ENCODE measurements around the gene GSE1.

The GSE1 gene

DNA sequence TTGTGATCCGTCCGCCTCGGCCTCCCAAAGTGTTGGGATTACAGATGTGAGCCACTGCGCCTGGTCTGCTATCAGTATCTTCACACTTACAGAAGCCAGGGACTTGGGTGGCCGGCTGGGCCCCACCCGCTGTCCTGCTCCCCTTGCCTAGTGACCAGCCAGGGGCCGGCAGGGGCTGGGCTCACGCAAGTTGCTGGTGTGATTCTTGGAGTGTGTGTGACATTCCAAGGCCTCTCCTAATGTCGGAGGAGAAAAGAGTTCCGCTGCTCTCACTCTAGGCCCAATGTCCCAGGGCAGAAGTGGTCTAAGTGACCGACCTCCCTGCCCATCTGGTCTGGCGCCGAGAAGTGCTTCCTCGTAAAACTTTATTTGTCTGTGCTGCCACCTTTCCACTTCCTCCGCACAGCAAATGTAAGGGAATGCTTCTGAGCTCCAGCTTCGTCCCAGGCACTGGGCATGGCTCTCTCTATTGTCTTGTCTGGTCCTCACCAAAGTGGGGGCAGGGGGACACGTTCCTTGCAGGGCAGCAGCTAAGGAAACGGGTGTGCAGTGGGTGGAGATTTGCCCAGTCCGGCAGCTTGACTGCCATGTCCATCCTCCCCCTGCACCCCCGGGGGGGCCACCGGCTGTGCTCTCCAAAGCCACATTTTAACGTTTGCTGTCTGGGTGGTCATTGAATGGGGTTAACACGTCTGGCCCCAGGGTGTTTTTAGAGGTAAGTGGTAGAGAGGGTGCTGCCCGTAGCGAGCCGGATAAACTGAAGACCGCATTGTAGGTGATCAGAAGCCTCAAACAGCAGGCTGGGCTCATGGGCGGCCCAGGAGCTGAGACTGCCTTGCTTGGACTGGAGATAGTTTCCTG, 7.8 kb upstream of the GSE1 start:
- DNase-seq (ENCODE audit: low read depth in 1 of 2, low spot score in 1 of 2): no peak

DNA sequence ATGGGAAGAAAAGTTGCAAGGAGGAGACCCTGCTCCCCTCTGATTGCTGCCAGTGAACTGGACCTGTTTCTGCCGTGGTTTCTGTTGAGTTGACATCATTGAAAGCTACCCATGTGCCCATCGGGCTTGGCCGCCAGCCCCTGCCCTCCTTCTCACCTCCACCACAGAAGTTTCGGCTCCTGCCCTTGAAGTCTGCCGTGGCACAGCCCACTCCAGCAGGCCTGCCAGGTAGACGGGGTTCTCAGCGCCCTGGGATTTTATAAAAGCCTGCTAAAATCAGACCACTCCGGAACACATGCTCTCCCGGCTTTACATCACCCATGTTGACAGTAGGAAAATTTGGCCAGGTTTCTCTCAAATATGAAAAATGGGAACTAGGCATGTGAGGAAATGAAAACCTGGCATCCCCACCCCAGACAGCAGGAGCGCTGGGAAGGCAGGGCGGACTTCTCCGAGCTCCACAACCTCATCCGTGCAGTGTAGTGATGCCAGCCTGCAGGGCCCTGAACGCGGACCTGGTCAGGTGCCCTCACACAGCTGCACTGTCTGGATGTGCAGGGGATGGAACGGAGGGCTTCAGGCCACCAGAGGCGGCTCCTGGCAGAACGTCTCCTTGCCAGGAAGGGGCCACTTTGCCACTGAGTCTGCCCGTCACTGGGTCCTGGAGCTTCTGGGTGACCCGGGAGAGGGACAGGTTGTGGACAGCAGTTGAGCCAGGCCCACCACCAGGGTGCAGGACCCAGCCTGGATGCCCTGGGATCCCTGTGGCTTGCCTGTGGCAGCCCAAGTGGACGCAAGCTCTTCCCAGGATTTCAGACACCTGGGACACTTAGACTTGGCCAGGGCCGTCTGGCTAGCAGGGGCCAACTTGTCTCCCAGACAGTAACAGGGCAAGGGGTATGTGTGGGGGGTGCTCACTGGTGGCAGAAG, 6.9 kb upstream of the GSE1 start:
- no peak for DNase-seq (ENCODE audit: low read depth in 1 of 2, low spot score in 1 of 2)

DNA sequence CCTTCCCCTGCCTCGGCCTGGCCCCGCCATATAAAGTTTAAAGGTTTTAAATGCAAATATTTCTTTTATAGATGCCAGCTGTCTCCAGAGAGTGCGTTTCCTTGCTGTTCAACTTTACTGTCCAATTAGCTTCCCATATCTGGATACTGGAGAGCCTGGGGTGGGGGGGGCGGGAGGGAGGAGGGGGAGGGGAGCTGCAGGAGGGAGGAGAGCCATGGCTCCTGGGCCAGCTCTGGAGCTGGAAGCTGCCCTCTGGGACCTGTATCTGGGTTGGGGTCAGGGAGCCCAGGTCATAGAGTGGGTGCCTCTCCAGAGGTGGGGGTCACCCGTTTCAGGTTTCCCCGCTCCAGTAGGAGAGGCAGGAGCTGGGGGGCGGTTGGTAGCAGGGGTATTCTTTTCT, 6.2 kb upstream of the GSE1 start:
- no peak for DNase-seq (ENCODE audit: low read depth in 1 of 2, low spot score in 1 of 2)

DNA sequence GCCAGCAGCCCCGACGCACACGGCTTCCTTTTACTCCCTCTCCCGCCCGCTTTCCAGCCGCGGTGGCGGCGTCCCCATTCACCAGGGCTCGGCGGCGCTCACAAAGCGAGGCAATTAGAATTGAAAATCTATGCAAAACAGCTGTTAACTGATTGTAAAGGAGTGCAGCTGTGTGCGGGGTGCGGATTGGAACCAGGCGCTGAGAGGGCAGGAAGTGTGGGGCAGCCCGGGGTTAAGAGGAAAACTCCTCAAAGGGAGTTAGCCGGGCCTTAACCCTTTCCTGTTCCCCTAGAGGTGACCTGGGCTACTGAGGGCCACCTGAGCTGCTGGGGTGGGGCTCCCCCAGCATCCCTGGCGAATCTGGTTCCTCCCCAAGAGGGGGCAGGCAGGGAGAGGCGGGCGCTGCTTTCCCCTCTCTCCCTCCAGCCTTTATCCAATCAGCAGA, 5.8 kb upstream of the GSE1 start:
- DNase-seq (ENCODE audit: low read depth in 1 of 2, low spot score in 1 of 2): no peak

DNA sequence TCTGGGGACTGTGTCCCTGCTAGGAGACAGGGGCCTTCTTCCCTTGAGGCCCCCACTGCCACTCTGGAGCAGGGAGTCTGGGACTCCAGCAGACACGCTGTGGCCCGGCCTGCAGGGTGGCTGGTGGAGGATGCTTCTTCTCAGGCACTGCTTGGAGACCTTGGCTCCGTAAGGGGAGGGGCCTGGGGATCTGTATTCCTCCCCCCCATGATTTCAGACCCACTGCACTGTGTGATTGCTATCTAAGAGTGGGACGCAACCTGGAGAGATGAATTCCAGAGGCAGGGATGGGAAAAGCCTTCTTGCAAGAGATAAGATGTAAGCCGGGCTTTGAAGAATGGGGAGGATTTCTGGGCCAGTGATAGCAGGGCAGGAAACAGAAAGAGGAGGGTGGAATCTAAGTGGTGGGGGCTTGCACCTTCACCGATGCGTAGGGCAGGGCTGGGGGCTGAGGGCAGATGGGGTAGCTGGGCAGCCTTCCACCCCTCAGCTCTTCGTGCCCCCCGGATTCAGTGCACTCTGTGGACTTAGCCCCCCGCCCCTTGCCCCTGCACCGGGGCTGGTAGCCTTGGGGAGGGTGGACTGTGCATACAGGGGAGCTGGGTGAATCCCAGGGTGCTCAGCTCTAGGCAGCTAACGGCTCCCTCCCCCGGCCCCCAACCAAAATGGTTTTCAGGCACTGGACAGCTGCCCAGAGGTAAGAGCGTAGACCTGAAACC, 5.2 kb upstream of the GSE1 start:
- no peak for DNase-seq (ENCODE audit: low read depth in 1 of 2, low spot score in 1 of 2)

DNA sequence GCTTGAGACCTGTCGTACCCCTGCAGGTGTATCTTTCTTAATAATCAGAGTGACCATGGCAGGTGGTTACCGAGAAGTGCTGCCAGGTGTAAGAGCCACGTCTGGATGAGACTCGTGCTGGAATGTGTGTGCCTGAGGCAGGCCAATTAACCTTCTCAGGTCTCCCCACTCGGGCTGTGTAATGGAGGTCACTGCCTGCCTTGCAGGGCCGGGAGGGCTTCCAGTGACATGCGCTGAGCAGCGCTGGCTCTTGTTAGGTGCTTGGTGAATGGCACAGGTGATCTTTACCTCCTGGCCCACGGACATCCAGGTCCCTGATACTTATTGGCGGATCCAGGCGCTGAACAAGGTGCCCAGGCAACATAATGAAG, 4.6 kb upstream of the GSE1 start:
- DNase-seq (ENCODE audit: low read depth in 1 of 2, low spot score in 1 of 2): no peak

DNA sequence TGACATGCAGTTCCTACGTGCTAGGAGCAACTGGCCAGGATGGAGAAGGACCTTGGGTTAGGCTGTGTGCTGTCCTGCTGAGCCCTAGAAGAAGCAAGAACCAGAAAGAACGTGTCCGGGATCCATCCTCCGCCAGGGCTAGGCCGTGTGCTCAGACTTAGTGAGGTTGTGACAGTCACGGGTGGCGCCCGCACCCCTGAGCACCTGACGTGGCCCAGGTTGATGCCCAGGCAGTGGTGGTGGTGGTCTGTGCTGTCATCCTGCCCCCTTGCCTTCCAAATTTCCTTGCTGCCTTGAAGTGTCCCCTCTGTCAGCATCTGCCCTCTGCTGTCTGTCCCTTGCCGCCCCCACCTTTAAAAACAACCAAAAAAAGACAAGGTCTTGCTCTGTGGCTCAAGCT, 4.2 kb upstream of the GSE1 start:
- DNase-seq (ENCODE audit: low read depth in 1 of 2, low spot score in 1 of 2): no peak

DNA sequence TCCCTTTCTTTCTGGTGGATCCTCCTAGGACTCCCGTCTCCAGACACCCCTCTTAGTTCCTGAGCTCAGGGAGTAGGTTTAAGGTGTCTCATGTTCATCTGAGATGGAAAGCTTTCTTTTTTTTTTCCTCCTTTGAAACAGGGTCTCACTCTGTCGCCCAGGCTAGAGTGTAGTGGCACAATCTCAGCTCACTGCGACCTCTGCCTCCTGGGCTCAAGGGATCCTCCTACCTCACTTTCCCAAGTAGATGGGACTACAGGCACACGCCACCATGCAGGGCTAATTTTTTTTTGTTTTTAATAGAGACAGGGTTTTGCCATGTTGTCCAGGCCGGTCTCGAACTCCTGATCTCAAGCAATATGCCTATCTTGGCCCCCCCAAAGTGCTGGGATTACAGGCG, 3.6 kb upstream of the GSE1 start:
- no peak for DNase-seq (ENCODE audit: low read depth in 1 of 2, low spot score in 1 of 2)

DNA sequence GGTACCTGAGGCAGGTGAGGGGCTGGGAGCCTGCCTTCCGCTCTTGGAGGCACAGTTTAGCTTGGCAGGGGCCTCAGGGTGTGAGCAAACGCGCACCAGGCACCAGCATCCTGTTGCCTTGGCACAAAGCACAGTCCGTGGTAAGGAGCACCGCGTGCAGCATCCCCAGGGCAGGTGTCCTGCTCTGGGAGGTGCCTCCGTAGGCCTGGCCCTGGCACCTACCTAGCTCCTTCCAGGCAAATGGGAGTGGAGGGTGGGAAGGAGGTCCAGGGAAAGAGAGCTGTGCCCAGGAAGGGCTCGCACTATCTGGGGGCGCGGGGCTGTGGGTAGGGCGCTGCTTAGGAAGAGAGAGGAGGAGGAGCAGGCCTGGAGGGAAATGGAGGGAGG, 3.1 kb upstream of the GSE1 start:
- no peak for DNase-seq (ENCODE audit: low read depth in 1 of 2, low spot score in 1 of 2)

DNA sequence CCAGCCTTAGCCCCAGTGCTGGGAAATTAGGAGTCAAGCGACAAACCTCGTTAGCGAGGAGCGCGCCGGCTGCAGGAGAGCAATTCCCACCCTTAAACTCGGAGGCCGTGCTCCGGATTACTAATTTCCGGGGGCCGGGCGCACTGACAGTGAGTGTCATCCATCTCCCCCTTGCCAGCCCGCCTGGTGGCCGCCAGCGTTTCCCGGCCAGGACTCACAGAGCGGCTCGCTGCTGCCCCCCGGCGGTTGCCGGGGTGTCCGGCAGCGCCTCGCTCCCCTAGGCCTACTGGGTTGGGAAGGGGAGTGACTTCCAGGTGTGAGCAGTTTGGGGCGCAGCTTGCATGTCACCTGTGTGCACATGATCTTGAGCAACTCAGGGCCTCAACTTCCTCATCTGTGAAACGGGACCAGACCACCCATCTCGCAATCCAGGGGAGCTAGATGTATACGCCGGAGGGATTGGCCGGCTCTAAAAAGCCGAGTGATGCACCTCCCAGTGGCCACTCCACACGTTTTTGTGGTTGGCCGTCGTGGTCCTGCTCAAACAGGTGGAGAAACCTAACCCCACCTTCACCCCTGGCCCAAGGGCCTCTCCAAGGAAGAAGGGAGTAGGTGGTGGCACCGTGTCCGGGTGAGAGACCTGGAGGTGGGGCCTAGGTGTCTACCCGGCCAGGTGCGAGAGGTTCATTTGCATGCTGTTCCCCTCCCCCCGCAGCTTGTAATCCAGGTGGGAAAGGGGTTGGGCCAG, 2.5 kb upstream of the GSE1 start:
- peak; percentile 78 to 86 for DNase-seq (ENCODE audit: low read depth in 1 of 2, low spot score in 1 of 2)

DNA sequence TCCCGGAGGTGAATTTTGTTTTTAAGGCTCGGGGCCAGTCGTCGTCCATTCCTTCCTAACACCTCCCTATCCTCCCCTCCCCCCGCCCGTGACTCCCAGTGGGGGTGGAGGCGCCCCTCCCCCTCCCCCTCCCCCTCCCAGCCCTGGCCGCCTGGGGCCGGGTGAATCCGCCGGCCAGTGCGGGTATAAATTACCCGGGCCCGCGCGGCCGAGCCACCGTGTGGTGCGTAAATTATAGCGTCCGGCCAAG, 2.0 kb upstream of the GSE1 start:
- no peak for DNase-seq (ENCODE audit: low read depth in 1 of 2, low spot score in 1 of 2)

DNA sequence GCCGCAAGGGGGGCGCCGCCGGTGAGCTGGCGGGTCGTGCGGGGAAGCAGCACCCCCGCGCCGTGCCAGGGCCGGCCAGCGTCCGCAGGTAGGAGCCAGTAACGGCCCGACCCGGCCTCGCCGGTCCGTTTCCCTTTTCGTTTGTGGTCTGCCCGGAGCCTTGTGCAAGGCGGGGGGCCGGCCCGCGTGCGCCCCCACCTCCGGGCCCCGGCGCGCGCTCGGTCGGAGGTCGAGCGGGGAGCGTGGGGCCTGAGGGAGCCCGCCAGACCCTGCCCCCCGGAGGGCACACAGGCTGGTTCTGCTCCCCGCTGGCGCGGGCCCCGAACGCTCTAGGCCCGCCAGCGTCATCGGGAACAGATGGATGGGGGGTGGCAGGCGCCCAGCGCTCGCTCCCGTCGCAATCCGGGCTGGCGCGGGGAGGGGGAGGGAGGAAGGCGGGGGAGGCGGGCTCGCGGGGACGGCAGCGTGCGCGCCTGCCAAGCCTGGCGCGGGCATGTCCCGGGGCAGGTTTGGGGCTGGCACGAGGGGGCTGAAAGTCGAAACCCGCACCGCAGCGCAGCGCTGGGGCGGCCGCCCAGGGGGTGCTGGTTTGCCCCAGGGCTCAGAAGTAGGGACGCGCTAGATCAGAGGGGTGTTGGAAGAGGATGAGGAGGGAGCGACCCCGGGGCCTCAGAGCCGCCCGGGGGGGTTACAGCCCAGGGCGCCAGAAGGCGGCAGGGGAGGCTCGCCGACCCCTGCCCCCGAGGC, 1.5 kb upstream of the GSE1 start:
- DNase-seq (ENCODE audit: low read depth in 1 of 2, low spot score in 1 of 2): no peak

DNA sequence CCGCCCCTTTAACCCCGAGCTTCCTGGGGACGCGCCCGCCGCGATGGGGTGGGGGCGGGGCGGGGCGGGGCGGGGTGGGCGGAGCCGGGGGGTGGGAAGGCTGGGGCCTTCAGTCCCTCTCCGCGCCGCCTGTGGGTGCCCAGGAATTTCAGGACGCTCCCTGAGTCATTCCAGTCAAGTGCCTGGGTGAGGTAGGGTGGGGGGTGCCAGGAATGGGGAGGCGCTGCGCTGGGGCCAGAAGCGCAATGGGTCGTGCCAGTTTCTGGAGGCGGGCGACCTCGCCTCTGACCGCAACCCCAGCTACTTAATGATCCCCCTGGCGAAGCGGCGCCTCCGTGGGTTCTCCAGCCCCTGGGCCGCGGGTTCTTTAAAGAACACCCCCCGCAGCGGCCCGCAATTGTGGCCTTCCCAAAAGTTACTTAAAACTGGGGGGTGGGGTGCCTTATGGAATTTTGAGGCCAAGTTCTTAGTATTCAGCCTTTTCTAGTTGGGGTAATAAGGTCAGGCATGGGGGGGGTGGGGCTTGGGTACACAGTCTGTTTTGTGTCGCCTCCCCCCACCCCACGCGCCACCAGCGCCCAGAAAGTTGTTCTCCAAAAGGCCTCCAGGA, 826 bp upstream of the GSE1 start:
- DNase-seq (ENCODE audit: low read depth in 1 of 2, low spot score in 1 of 2): no peak

DNA sequence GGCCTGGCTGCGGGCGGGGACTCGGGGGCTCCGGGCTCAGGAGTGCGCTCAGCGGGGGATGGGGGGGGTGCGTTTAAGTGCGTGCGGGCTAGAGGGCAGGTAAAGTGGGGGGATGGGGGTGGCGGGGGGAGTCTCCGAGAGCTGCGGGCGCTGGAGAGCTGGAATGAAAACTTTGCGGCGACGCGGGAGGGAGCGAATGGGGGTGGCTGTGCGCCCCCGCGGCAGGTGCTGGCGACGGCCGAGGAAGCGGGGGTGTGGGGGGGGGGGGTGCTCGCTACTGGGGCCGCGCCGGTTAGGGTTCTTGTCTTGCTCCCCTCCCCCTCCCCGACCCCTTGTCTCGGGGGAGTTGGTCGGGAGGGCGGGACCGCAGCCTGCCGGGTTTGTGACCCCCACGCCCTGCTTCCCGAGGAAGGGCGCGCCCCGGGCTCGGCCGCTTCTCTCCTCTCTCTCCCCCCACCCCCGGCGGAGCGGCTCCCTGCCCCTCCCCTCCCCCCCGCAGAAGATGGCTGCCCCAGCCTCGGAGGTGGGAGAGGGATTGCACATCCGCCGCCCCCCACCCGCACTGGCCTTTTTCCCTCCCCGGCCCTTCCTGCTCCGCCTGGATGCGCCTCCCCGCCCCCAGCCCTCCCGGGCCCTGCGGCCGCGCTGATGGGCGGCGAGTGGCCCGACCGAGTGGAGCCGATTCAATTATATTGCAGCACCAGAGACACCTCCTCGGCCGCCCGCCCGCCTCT, 649 bp downstream of the GSE1 start:
- DNase-seq (ENCODE audit: low read depth in 1 of 2, low spot score in 1 of 2): no peak

DNA sequence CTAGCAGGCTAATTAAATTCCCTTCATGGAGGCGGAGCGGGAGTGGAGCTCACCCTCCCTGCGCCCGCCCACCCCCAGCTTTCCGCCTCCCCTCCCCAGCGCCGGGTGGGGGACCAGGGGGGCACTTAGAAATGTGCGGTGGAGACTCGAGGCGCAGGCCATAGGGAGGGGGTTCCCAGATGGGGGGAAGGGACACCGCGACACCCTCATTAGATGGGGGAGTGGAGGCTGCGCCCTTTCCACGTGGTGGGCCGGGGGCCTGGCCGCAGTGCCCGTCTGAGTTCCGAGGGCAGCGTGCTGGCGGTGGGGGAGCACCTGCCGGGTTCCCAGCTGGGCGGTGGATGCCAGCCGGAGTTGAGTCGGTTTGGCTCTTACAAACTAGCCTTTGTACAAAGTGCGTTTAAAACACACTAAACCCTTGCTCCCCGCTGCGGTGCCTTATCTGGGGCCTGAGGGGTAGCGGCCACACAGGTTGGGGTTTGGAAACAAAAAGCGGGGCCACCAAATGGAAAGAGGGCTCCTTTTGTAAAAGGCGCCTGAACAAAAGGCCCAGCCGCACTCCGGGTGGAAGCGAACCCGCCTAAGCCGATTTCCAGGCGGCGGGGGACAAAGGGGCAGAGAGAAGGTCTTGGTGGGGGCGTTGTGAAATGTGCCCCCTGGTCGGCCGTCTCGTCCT, 1.4 kb downstream of the GSE1 start:
- DNase-seq (ENCODE audit: low read depth in 1 of 2, low spot score in 1 of 2): no peak

DNA sequence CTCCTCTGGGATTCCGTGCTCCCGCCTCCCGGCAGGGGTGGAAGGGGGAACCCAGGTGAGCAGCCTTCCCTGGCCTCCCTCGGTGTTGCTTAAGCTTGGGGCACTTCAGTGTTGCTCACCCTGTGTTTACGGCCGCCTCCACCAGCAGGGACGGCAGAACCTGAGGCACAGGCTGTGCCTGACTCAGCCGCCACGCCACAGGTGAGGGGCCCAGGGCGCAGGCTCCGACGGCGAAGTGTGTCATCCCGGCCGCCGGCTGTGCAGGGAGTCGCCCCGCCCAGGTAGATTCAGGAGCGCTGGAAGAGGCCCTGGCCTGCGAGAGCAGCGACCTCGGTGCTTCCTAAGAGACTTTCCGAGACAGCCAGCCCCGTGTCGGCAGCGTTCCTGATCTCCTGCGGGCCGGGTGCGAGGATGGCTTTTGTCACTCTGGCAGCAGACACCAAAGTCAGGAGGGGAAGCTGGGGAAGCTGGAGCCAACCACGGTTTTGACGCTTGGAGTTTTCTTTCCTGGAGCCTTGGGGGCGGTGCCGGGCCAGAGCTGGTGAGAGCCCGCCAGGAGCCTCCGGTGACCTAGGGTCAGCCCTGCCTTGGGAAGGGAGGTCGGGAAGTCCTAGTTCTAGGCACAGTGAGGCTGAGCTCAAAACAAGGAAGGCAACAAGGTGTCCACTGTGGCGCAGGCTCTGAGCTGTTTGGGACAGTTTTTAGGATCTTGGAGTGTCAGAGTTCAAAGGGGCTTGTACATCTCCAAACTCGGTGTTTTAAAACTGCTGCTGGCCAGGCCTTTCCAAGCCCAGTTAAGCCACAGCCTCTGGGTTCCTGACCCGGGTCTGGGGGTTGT, 2.1 kb downstream of the GSE1 start:
- DNase-seq (ENCODE audit: low read depth in 1 of 2, low spot score in 1 of 2): peak in 1 of 2 donors; percentile 50

DNA sequence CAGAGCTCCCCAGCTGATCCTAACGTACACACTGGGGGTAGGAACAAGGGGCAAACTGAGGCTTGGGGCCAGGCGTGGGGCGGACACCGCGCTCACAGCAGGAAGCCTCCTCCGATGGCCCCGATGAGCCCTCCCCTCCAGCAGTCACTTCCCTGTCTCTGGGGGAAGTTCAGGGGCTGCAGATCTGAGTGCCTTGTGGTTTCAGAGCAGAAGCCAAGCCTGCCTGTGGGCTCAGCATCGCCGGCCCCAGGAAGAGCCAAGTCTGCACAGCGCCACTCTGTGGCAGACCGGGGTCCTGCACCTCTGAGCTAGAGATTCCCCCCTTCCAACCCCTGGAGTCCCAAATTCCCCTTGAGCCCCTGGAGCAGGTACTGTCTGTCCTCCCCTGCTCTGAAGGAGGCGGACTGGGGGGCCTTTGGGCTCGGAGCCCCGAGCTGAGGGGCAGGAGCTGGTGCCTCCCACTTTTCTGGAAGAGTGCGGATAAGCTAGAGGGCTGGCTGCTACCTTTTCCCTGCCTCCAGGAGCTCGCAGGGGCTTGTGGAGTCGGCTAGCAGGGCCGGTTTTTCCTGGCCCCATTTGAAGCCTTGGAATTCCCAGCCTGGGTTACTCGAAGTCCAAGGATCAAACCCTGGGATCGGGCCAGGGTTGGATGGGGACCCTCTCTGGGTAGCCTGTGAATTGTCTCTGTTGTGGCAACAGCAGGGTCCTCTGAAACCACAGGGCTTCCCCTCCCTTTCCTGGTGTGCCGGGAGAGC, 2.9 kb downstream of the GSE1 start:
- DNase-seq (ENCODE audit: low read depth in 1 of 2, low spot score in 1 of 2): peak; percentile 50 to 57
